ENCODE data around the gene MGAT4A.

DNA sequence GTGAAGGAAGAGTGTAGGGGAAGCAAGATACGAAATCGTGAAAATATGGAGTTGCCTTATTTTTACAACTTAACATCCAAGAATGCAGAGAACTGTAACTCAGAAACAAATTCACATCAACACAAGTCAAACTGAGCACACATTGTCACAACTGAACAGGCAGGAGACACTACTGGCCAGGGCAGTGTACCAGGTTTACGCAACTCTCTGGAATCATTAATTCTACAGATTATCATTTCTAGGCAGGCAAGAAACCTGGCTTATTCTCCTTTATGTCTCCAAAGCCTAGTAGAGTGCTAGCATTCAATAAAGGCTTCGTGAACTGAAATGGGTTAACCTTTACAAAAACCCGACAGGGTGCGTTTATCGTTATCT is 123.2 kb downstream of the MGAT4A start:
- TF ChIP-seq, protein P1, sequence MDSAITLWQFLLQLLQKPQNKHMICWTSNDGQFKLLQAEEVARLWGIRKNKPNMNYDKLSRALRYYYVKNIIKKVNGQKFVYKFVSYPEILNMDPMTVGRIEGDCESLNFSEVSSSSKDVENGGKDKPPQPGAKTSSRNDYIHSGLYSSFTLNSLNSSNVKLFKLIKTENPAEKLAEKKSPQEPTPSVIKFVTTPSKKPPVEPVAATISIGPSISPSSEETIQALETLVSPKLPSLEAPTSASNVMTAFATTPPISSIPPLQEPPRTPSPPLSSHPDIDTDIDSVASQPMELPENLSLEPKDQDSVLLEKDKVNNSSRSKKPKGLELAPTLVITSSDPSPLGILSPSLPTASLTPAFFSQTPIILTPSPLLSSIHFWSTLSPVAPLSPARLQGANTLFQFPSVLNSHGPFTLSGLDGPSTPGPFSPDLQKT (CRISPR knock-in tag; IDR thresholded peaks at IDR 0.05; ENCODE audit: borderline replicate concordance): no peak
- no peak for TF ChIP-seq POLR2A (IDR thresholded peaks at IDR 0.05; ENCODE audit: insufficient read depth in 1 of 2, low read depth in 2 of 2, low read length in 2 of 2)
- no peak for TF ChIP-seq KDM5B (CRISPR knock-in tag; IDR thresholded peaks at IDR 0.05; ENCODE audit: borderline replicate concordance)
- TF ChIP-seq ZNF749 (CRISPR knock-in tag; IDR thresholded peaks at IDR 0.05; ENCODE audit: borderline replicate concordance): no peak
- no peak for TF ChIP-seq CHD4 (IDR thresholded peaks at IDR 0.05; ENCODE audit: borderline replicate concordance, low read length)
- TF ChIP-seq RNF2 (conservative IDR thresholded peaks at IDR 0.05; ENCODE audit: low read depth): no peak
- TF ChIP-seq, protein P2, sequence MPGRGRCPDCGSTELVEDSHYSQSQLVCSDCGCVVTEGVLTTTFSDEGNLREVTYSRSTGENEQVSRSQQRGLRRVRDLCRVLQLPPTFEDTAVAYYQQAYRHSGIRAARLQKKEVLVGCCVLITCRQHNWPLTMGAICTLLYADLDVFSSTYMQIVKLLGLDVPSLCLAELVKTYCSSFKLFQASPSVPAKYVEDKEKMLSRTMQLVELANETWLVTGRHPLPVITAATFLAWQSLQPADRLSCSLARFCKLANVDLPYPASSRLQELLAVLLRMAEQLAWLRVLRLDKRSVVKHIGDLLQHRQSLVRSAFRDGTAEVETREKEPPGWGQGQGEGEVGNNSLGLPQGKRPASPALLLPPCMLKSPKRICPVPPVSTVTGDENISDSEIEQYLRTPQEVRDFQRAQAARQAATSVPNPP (CRISPR knock-in tag; IDR thresholded peaks at IDR 0.05): no peak
- TF ChIP-seq RBFOX2 (IDR thresholded peaks at IDR 0.05; ENCODE audit: low read depth, low read length): no peak
- no peak for TF ChIP-seq ZNF556 (CRISPR knock-in tag; IDR thresholded peaks at IDR 0.05; ENCODE audit: borderline replicate concordance)
